Activated gamma-delta T cell treated with anti-CD3 and anti-CD28 coated beads, Interleukin-2, amount 50 U/mL, for 16 hours (primary cell): ENCODE data around the gene GPAT3.
"Not testable (repeated sequence)": the region's sequence is repeated elsewhere in the genome, so short reads cannot be mapped to it uniquely, and the experiment has no call there.

ENCODE experiments used
- DNase-seq: peaks from one replicate; pipeline ENCODE4 v3.0.0-alpha.2; 2020; ENCODE audit warnings: low read depth

The GPAT3 gene

GRCh38 chr4:83604321-83604720 lies 68.4 kb downstream of the GPAT3 start:
- DNase-seq: no peak

GRCh38 chr4:83605210-83605609 lies 69.3 kb downstream of the GPAT3 start:
- DNase-seq: no peak

GRCh38 chr4:83605744-83606172 lies 69.8 kb downstream of the GPAT3 start:
- DNase-seq: no peak

- no peak for DNase-seq
Observed at GRCh38 chr4:83606460-83606859, 70.6 kb downstream of the GPAT3 start.

GRCh38 chr4:83606898-83607297 lies 71.0 kb downstream of the GPAT3 start:
- no peak for DNase-seq

- DNase-seq: no peak
Observed at GRCh38 chr4:83609365-83609764, 73.5 kb downstream of the GPAT3 start.

GRCh38 chr4:83610729-83611128 lies 74.8 kb downstream of the GPAT3 start:
- DNase-seq: no peak

- no peak for DNase-seq
Observed at GRCh38 chr4:83613023-83613422, 77.1 kb downstream of the GPAT3 start.

- DNase-seq: no peak
Observed at GRCh38 chr4:83613994-83614393, 78.1 kb downstream of the GPAT3 start.

GRCh38 chr4:83616252-83616651 lies 80.3 kb downstream of the GPAT3 start:
- no peak for DNase-seq

GRCh38 chr4:83617371-83618035 lies 81.6 kb downstream of the GPAT3 start:
- DNase-seq: no peak

GRCh38 chr4:83618431-83618830 lies 82.5 kb downstream of the GPAT3 start:
- no peak for DNase-seq

GRCh38 chr4:83618991-83619645 lies 83.2 kb downstream of the GPAT3 start:
- no peak for DNase-seq

GRCh38 chr4:83622127-83622526 lies 86.2 kb downstream of the GPAT3 start:
- DNase-seq: not testable (repeated sequence)

- DNase-seq: no peak
Observed at GRCh38 chr4:83625821-83626220, 89.9 kb downstream of the GPAT3 start.

GRCh38 chr4:83626245-83626836 lies 90.4 kb downstream of the GPAT3 start:
- no peak for DNase-seq

GRCh38 chr4:83629945-83630721 lies 94.2 kb downstream of the GPAT3 start:
- no peak for DNase-seq

- no peak for DNase-seq
Observed at GRCh38 chr4:83631066-83631465, 95.2 kb downstream of the GPAT3 start.

GRCh38 chr4:83636930-83637329 lies 101.0 kb downstream of the GPAT3 start:
- no peak for DNase-seq

GRCh38 chr4:83639849-83640493 lies 104.1 kb downstream of the GPAT3 start:
- DNase-seq: peak; percentile 29

- DNase-seq: no peak
Observed at GRCh38 chr4:83643036-83643435, 107.1 kb downstream of the GPAT3 start.
